Panc1 (cell line): ENCODE measurements around the gene PRDM10.

ENCODE experiments used
- CTCF ChIP-seq: fragments of 450-650 bp; IDR thresholded peaks from 2 replicates; pipeline ENCODE4 v1.5.1; 2017; ENCODE audit warnings: mild to moderate bottlenecking
- REST ChIP-seq, 2 experiments: IDR thresholded peaks; 2 replicates each; pipeline ENCODE4 v1.6.1; 2011 to 2012; ENCODE audit warnings: low read depth in 2 of 2, control low read depth in 1 of 2, low read length in 1 of 2, mild to moderate bottlenecking in 1 of 2, moderate library complexity in 1 of 2; ENCODE audit not compliant: insufficient read depth in 1 of 2
- SIN3A ChIP-seq: IDR thresholded peaks from 2 replicates; pipeline ENCODE4 v1.6.1; 2012; ENCODE audit warnings: low read depth, mild to moderate bottlenecking, low read length, moderate library complexity, borderline replicate concordance; ENCODE audit not compliant: insufficient read depth
- TCF7L2 ChIP-seq: IDR thresholded peaks from 2 replicates; pipeline ENCODE4 v1.6.1; 2011; ENCODE audit warnings: mild to moderate bottlenecking, low read depth, low read length, inconsistent platforms

DNA sequence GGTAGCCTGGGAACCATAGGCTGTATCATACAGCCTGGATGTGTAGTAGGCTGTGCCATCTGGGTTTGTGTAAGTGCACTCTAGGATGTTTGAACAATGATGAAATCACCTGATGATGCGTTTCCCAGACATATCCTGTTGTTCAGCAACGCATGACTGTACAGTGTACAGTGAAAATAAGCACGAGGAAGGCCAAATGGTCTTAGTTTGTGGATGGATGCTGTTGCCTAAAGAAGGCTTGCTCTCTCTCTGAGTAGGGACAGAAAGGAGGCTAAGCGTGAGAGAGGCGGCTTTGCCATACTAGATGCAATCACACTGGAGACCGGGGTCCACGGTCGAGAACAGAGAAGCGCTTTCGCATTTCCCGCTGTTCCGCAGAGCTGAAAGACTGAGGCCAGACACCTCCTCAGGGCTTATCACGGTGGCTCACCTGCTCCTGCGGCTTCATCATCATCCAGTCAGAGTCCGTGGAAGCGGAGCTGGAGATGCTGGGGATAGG lies 39.5 kb upstream of the PRDM10 start:
- TF ChIP-seq REST (IDR thresholded peaks at IDR 0.05; ENCODE audit: insufficient read depth in 1 of 2, low read depth in 2 of 2, low read length in 1 of 2), result no peak
- no peak for TF ChIP-seq CTCF
- TF ChIP-seq TCF7L2, result no peak
- TF ChIP-seq SIN3A, result no peak
